Endothelial cell of umbilical vein (primary cell): Measurements from ENCODE around the gene XIAP. TPM values are rescaled to one million over a fixed set of nuclear protein-coding genes. Genes with fewer than 3 reads are reported as not detected.

Experiments
- BruUV-seq: library from RNA; stranded (reverse); fragments of 400-500 nt; replicated peaks from 2 replicates; lab custom pipeline; 2021; lab: Mats Ljungman, UMichigan
- CTCF ChIA-PET: fragments of 300-600, 350-600 bp; sonication (Branson Sonifier 250); formaldehyde crosslinking; loops from one replicate; lab custom pipeline; 2021; ENCODE audit warnings: antibody characterized with exemption, inconsistent platforms; lab: Charles Lee
- POLR2A ChIA-PET: fragments of 300-600, 350-600 bp; sonication (Branson Sonifier 250); formaldehyde crosslinking; loops from one replicate; lab custom pipeline; 2021; ENCODE audit warnings: antibody characterized with exemption, inconsistent platforms; lab: Charles Lee
- DNase-seq: peaks from one replicate; pipeline ENCODE4 v3.0.0-alpha.2; 2011; ENCODE audit warnings: low read depth, low spot score
- FAIRE-seq: peaks from 2 replicates; lab custom pipeline; 2011; peaks lifted over from hg19 to GRCh38; lab: Jason Lieb, UNC
- H2AFZ ChIP-seq: 2 replicates; pipeline ENCODE4 v1.6.0; 2012; ENCODE audit warnings: low read depth, low read length, control low read depth, inconsistent platforms
- H3K27ac ChIP-seq: 2 replicates; pipeline ENCODE4 v1.5.1; 2011; ENCODE audit warnings: low read depth, mild to moderate bottlenecking, control low read depth, low read length, moderate library complexity; ENCODE audit not compliant: insufficient read depth
- H3K27me3 ChIP-seq, 2 experiments: 2 replicates each; pipeline versions ENCODE4 v1.6.0 to v1.6.1; 2011; ENCODE audit warnings: low read length in 2 of 2, mixed read lengths in 1 of 2; ENCODE audit not compliant: control insufficient read depth in 2 of 2, insufficient read depth in 2 of 2
- H3K36me3 ChIP-seq, 2 experiments: 2 replicates in 1 of 2; 3 replicates in 1 of 2; pipeline ENCODE4 v1.5.1; 2011; ENCODE audit warnings: low read length in 2 of 2, mild to moderate bottlenecking in 1 of 2, moderate library complexity in 1 of 2; ENCODE audit not compliant: control insufficient read depth in 2 of 2, insufficient read depth in 2 of 2; ENCODE audit errors: extremely low read depth in 1 of 2
- H3K4me1 ChIP-seq: 3 replicates; pipeline ENCODE4 v1.5.1; 2011; ENCODE audit warnings: mild to moderate bottlenecking, low read length; ENCODE audit not compliant: control insufficient read depth, insufficient read depth; ENCODE audit errors: extremely low read depth
- H3K4me2 ChIP-seq: 2 replicates; pipeline ENCODE4 v1.6.1; 2011; ENCODE audit warnings: low read length, control low read depth, mixed read lengths; ENCODE audit not compliant: insufficient read depth
- H3K4me3 ChIP-seq, 3 experiments: fragments of 200-600 bp in 1 of 3; sonication (generic), shearing (Covaris generic) in 1 of 3; replicated peaks in 1 of 3; 2 replicates each; pipeline ENCODE4 v1.5.1; 2011 to 2016; ENCODE audit warnings: control low read depth in 3 of 3, low read length in 3 of 3, mild to moderate bottlenecking in 2 of 3, inconsistent platforms in 1 of 3, low read depth in 1 of 3, moderate library complexity in 1 of 3; ENCODE audit not compliant: insufficient read depth in 1 of 3
- H3K79me2 ChIP-seq: 2 replicates; pipeline ENCODE4 v1.6.0; 2012; ENCODE audit warnings: low read length, inconsistent platforms; ENCODE audit not compliant: control insufficient read depth, insufficient read depth
- H3K9ac ChIP-seq: replicated peaks from 2 replicates; pipeline ENCODE3; 2011; ENCODE audit warnings: low read length, control low read depth; ENCODE audit not compliant: insufficient read depth; ENCODE audit errors: extremely low read depth
- H3K9me1 ChIP-seq: replicated peaks from 3 replicates; pipeline ENCODE4 v1.6.0; 2011; ENCODE audit warnings: mild to moderate bottlenecking, low read length; ENCODE audit not compliant: control insufficient read depth, insufficient read depth; ENCODE audit errors: extremely low read depth
- H3K9me3 ChIP-seq: replicated peaks from 2 replicates; pipeline ENCODE4 v1.5.1; 2012; ENCODE audit warnings: low read length, inconsistent platforms; ENCODE audit not compliant: control insufficient read depth, insufficient read depth
- H4K20me1 ChIP-seq: replicated peaks from 2 replicates; pipeline ENCODE3; 2011; ENCODE audit warnings: mild to moderate bottlenecking, low read length; ENCODE audit not compliant: control insufficient read depth, insufficient read depth; ENCODE audit errors: extremely low read depth
- CTCF ChIP-seq, 2 donors: IDR thresholded peaks; 1 replicate in 1 of 2; 2 replicates in 1 of 2; pipeline ENCODE4 v1.5.1; 2011; ENCODE audit warnings: low read length in 2 of 2, mild to moderate bottlenecking in 2 of 2, moderate library complexity in 2 of 2, control low read depth in 1 of 2, inconsistent platforms in 1 of 2, low read depth in 1 of 2; ENCODE audit not compliant: insufficient read depth in 1 of 2; ENCODE audit errors: extremely low read depth in 1 of 2
- EZH2 ChIP-seq: IDR thresholded peaks from 2 replicates; pipeline ENCODE4 v1.6.1; 2012; ENCODE audit warnings: borderline replicate concordance, low read depth, mild to moderate bottlenecking, moderate library complexity, low read length, inconsistent platforms; ENCODE audit not compliant: severe bottlenecking
- FOS ChIP-seq: IDR thresholded peaks from 2 replicates; pipeline ENCODE4 v1.6.1; 2011; ENCODE audit warnings: mild to moderate bottlenecking, low read length, moderate library complexity, borderline replicate concordance; ENCODE audit not compliant: insufficient read depth
- GATA2 ChIP-seq: IDR thresholded peaks from 2 replicates; pipeline ENCODE4 v1.7.0; 2011; ENCODE audit warnings: low read depth, mild to moderate bottlenecking, moderate library complexity, mixed read lengths, low read length; ENCODE audit not compliant: insufficient read length, insufficient read depth
- JUN ChIP-seq: IDR thresholded peaks from 2 replicates; pipeline ENCODE4 v1.6.1; 2011; ENCODE audit warnings: borderline replicate concordance, low read depth; ENCODE audit not compliant: insufficient read length, insufficient read depth
- MAX ChIP-seq: IDR thresholded peaks from 2 replicates; pipeline ENCODE4 v1.6.1; 2011; ENCODE audit not compliant: insufficient read depth, insufficient read length
- MYC ChIP-seq: IDR thresholded peaks from one replicate; pipeline ENCODE4 v1.6.1; 2011; ENCODE audit warnings: mild to moderate bottlenecking, low read depth, low read length
- POLR2A ChIP-seq: IDR thresholded peaks from 2 replicates; pipeline ENCODE4 v1.6.1; 2012; ENCODE audit warnings: low read depth, mild to moderate bottlenecking, control low read depth, low read length
- POLR2AphosphoS5 ChIP-seq: IDR thresholded peaks from 2 replicates; pipeline ENCODE4 v1.6.1; 2012; ENCODE audit warnings: low read depth, mild to moderate bottlenecking, control low read depth, low read length, moderate library complexity; ENCODE audit not compliant: insufficient read depth
- dilution Hi-C: fragments of 300-500 bp; cut with MboI; formaldehyde crosslinking; loops from one replicate; pipeline ENCODE4 v1.15.0; 2019; ENCODE audit warnings: low sequenced_read_pairs; ENCODE audit not compliant: extremely low pct_ligation_motif_present
- intact Hi-C: fragments of 100-400 bp; cut with micrococcal nuclease; formaldehyde crosslinking; loops from one replicate; pipeline ENCODE4 v1.10.0; 2022
- polyA plus RNA-seq, 4 experiments: library from polyadenylated mRNA; depleted of rRNA in 3 of 4; stranded (reverse) in 3 of 4; unstranded in 1 of 4; fragments of >200 nt; gene quantifications; 2 replicates each; pipeline versions ENCODE4 v1.2.1 to v1.2.3, GENCODE V29; 2011 to 2012; ENCODE audit warnings: missing spikeins in 1 of 4
- total RNA-seq: library from RNA; stranded (reverse); gene quantifications from 2 replicates; pipeline ENCODE4 v1.2.3, GENCODE V29; 2021

Gene XIAP
- total and polyA plus RNA-seq, 2 donors (not counting 3 experiments of a cell fraction or from before 2014, with no cell fraction given): 8.1 to 38.3 TPM

DNA sequence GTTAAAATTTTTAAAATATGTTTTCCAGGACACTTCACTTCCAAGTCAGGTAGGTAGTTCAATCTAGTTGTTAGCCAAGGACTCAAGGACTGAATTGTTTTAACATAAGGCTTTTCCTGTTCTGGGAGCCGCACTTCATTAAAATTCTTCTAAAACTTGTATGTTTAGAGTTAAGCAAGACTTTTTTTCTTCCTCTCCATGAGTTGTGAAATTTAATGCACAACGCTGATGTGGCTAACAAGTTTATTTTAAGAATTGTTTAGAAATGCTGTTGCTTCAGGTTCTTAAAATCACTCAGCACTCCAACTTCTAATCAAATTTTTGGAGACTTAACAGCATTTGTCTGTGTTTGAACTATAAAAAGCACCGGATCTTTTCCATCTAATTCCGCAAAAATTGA lies 49.7 kb downstream of the XIAP start:
- FAIRE-seq (peak; percentile 8), DNase-seq (no peak)
- H3K9me3 ChIP-seq: no peaks in the 10 kb centered on the region
- no peaks in the 10 kb centered on the region for H3K27me3 ChIP-seq
- no peaks in the 10 kb centered on the region for H3K79me2 ChIP-seq
- H3K36me3 ChIP-seq: no peaks in the 10 kb centered on the region
- H3K4me3 ChIP-seq: no peak overlapping the region
- H3K27ac ChIP-seq: no peak overlapping the region
- no peaks in the 10 kb centered on the region for H3K9me1 ChIP-seq
- POLR2A ChIA-PET: no interaction called here
- TF ChIP-seq POLR2AphosphoS5 (no peak), MAX (no peak), POLR2A (no peak)
- no TSS peak for BruUV-seq
- H3K4me2 ChIP-seq: no peak overlapping the region
- no peak overlapping the region for H3K9ac ChIP-seq
- dilution Hi-C loops (no loop called here), intact Hi-C loops (no loop called here)
- H3K4me1 ChIP-seq: no peaks in the 10 kb centered on the region
- H2AFZ ChIP-seq: no peak overlapping the region
- no peaks in the 10 kb centered on the region for H4K20me1 ChIP-seq
- CTCF ChIA-PET: no interaction called here

DNA sequence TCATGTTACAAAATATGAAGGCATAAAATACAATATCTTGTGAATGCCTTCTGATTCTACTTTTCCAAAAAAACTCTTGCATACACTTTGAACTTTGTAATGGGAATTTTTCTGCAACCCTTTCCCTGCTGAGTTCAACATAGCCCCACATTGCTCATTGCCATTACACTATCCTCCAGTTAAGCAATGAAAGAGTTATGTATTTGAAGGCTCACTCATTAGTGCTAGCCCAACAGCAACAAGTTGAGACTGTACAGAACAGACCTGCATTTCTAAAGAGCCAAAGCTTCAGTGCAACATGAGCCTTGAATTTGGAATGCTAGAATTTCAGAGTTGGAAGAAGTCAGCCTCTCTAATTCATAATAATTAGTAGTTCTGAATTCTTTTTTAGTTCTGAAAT lies 57.2 kb downstream of the XIAP start:
- DNase-seq (no peak), FAIRE-seq (no peak)
- no TSS peak for BruUV-seq
- Histone ChIP-seq H3K9me1 (no peaks in the 10 kb centered on the region), H3K79me2 (no peaks in the 10 kb centered on the region), H3K27ac (no peak overlapping the region), H3K36me3 (no peaks in the 10 kb centered on the region), H3K27me3 (no peaks in the 10 kb centered on the region), H3K4me1 (no peaks in the 10 kb centered on the region), H2AFZ (no peak overlapping the region), H4K20me1 (no peaks in the 10 kb centered on the region), H3K4me3 (no peak overlapping the region), H3K9me3 (no peaks in the 10 kb centered on the region), H3K9ac (no peak overlapping the region), H3K4me2 (no peak overlapping the region)
- ChIA-PET POLR2A (interaction anchor here (0.7 kb wide), 1 partner anchor 174 kb away, joined by 5 read pairs; no protein-coding TSS in a partner anchor), CTCF (no interaction called here)
- TF ChIP-seq EZH2: no peak
- TF ChIP-seq CTCF (IDR thresholded peaks at IDR 0.05; ENCODE audit: extremely low read depth in 1 of 2, insufficient read depth in 1 of 2, low read depth in 1 of 2, low read length in 2 of 2): no peak
- TF ChIP-seq JUN: no peak
- TF ChIP-seq GATA2: no peak
- TF ChIP-seq MAX: no peak
- TF ChIP-seq FOS: no peak
- no peak for TF ChIP-seq MYC
- intact Hi-C loops: no loop called here
- dilution Hi-C loops: no loop called here
